Vagina (tissue), 2 donors: ENCODE measurements around the gene ARHGAP21.
"Not testable (repeated sequence)": the region's sequence is repeated elsewhere in the genome, so short reads cannot be mapped to it uniquely, and the experiment has no call there.

Experiments used
- POLR2A ChIP-seq, 2 donors: fragments of 450-650 bp; IDR thresholded peaks; one replicate each; pipeline ENCODE4 v1.6.1; 2017; ENCODE audit warnings: antibody characterized with exemption in 2 of 2, mild to moderate bottlenecking in 2 of 2, moderate library complexity in 2 of 2
- POLR2AphosphoS5 ChIP-seq, 2 donors: sonication (generic); formaldehyde crosslinking; IDR thresholded peaks; one replicate each; pipeline ENCODE4 v1.9.0; 2017; ENCODE audit warnings: antibody characterized with exemption in 2 of 2, mild to moderate bottlenecking in 2 of 2, low read depth in 1 of 2; ENCODE audit not compliant: insufficient read depth in 1 of 2

DNA sequence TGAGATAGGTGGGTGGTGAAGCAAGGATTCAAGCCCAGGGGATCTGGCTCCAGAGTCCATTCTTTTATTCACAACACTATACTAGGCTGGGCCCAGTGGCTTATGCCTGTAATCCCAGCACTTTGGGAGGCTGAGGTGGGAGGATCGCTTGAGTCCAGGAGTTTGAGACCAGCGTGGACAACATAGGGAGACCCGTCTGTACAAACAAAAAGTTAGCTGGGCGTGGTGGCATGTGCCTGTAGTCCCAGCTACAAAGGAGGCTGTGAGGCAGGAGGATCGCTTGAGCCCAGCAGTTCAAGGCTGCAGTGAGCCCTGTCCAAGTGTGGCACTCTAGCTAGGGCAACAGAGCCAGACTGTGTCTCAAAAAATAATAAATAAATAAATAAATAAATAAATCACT, 2.3 kb upstream of the ARHGAP21 start:
- TF ChIP-seq POLR2A (IDR thresholded peaks at IDR 0.05); POLR2AphosphoS5 (IDR thresholded peaks at IDR 0.05; ENCODE audit: insufficient read depth in 1 of 2, low read depth in 1 of 2): not testable (repeated sequence)
